A673 (cell line): ENCODE data around the gene YIPF2. TPM values are rescaled to one million over a fixed set of nuclear protein-coding genes. Genes with fewer than 3 reads are reported as not detected.

ENCODE experiments used
- BruUV-seq: library from RNA; stranded (reverse); fragments of 400-500 nt; replicated peaks from 2 replicates; lab custom pipeline; 2021; lab: Mats Ljungman, UMichigan
- CTCF ChIA-PET: fragments of 300-600 bp; sonication (Branson Sonifier 250); formaldehyde crosslinking; loops from one replicate; lab custom pipeline; 2022; ENCODE audit warnings: antibody characterized with exemption; lab: Charles Lee
- POLR2A ChIA-PET: fragments of 300-600 bp; sonication (Branson Sonifier 250); formaldehyde crosslinking; loops from one replicate; lab custom pipeline; 2022; ENCODE audit warnings: antibody characterized with exemption; ENCODE audit not compliant: low non-redundant PET; lab: Charles Lee
- DNase-seq: peaks from one replicate; pipeline ENCODE4 v3.0.0-alpha.2; 2015; ENCODE audit warnings: low spot score
- H3K27ac ChIP-seq: fragments of 200-600 bp; sonication (generic); 2 replicates; pipeline ENCODE4 v1.5.1; 2016; ENCODE audit warnings: mixed run types, low read depth, mild to moderate bottlenecking, mixed read lengths, antibody characterized with exemption, low read length; ENCODE audit not compliant: poor library complexity, severe bottlenecking
- H3K27me3 ChIP-seq: fragments of 200-600 bp; sonication (generic); replicated peaks from 2 replicates; pipeline ENCODE4 v1.6.1; 2017; ENCODE audit warnings: mixed run types, low read depth, mild to moderate bottlenecking, mixed read lengths, antibody characterized with exemption, low read length; ENCODE audit not compliant: insufficient read depth, poor library complexity
- H3K36me3 ChIP-seq: fragments of 200-600 bp; sonication (generic); 2 replicates; pipeline ENCODE4 v1.6.1; 2016; ENCODE audit warnings: mixed run types, mild to moderate bottlenecking, mixed read lengths, antibody characterized with exemption, low read length; ENCODE audit not compliant: insufficient read depth, poor library complexity, severe bottlenecking
- H3K4me1 ChIP-seq: fragments of 200-600 bp; sonication (generic); 2 replicates; pipeline ENCODE4 v1.6.1; 2017; ENCODE audit warnings: mixed run types, mild to moderate bottlenecking, mixed read lengths, antibody characterized with exemption, low read length; ENCODE audit not compliant: insufficient read depth, poor library complexity, severe bottlenecking
- H3K4me3 ChIP-seq: fragments of 200-600 bp; sonication (generic); 2 replicates; pipeline ENCODE4 v1.5.1; 2016; ENCODE audit warnings: low read depth, mixed run types, mild to moderate bottlenecking, mixed read lengths, low read length; ENCODE audit not compliant: poor library complexity, severe bottlenecking
- H3K9me3 ChIP-seq: fragments of 200-600 bp; sonication (generic); 2 replicates; pipeline ENCODE4 v1.6.1; 2016; ENCODE audit warnings: mixed run types, low read depth, mild to moderate bottlenecking, mixed read lengths, antibody characterized with exemption, low read length; ENCODE audit not compliant: poor library complexity, severe bottlenecking
- EZH2 ChIP-seq: fragments of 200-600 bp; sonication (generic); IDR thresholded peaks from 2 replicates; pipeline ENCODE4 v1.6.1; 2017; ENCODE audit warnings: borderline replicate concordance, low read depth, mild to moderate bottlenecking, mixed read lengths, antibody characterized with exemption, low read length; ENCODE audit not compliant: poor library complexity, severe bottlenecking
- intact Hi-C: fragments of 100-400 bp; cut with micrococcal nuclease; formaldehyde crosslinking; loops from one replicate; pipeline ENCODE4 v1.10.0; 2022; ENCODE audit not compliant: unreplicated experiment
- total RNA-seq: library from RNA; stranded (reverse); gene quantifications from 2 replicates; pipeline ENCODE4 v1.2.3, GENCODE V29; 2021
- TF ChIP-seq, protein P1 (sequence below): fragments of 300-800, 200-600 bp; sonication (generic); conservative IDR thresholded peaks from 2 replicates; pipeline ENCODE4 v1.5.1; 2017; ENCODE audit warnings: low read depth, mild to moderate bottlenecking, antibody characterized with exemption, low read length, moderate library complexity, mixed read lengths

YIPF2 gene
- total RNA-seq, 1 experiment from 2014 or later, result 24.5 TPM

DNA sequence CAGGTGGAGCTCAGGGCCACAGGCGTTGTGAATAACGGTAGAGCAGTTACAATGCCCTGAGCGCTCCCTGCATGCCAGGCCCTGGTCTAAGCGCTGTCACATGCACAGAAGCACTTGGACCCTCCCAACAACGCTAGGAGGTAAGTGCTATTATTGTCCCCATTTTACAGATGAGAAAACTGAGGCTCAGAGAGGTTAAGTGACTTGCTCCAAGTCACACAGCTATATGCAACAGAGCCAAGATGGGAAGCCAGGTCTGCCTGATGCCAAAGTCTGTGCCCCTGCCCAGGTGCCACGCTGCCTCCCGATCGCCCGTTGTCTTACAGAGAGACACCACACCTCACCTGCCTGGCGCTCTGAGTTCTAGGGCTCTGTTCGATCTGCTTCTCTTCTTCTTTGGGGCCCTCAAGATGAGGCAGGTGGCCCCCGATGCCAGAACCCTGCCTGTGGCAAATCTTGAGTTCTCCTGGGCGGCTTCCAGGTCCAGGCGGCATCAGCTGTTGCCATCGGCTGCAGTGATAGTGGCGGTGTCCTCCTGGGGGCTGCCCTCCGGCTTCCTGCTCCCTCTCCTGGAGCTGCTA lies 20.0 kb downstream of the YIPF2 start:
- peaks cover 31% of the 10 kb centered on the region for H3K36me3 ChIP-seq
- H3K27me3 ChIP-seq, result no peaks in the 10 kb centered on the region
- POLR2A ChIA-PET, result no interaction called here
- intact Hi-C loops, result no loop called here
- no peak overlapping the region for H3K4me3 ChIP-seq
- H3K9me3 ChIP-seq, result no peaks in the 10 kb centered on the region
- DNase-seq, result no peak
- TF ChIP-seq EZH2, result no peak
- TF ChIP-seq, protein P1, sequence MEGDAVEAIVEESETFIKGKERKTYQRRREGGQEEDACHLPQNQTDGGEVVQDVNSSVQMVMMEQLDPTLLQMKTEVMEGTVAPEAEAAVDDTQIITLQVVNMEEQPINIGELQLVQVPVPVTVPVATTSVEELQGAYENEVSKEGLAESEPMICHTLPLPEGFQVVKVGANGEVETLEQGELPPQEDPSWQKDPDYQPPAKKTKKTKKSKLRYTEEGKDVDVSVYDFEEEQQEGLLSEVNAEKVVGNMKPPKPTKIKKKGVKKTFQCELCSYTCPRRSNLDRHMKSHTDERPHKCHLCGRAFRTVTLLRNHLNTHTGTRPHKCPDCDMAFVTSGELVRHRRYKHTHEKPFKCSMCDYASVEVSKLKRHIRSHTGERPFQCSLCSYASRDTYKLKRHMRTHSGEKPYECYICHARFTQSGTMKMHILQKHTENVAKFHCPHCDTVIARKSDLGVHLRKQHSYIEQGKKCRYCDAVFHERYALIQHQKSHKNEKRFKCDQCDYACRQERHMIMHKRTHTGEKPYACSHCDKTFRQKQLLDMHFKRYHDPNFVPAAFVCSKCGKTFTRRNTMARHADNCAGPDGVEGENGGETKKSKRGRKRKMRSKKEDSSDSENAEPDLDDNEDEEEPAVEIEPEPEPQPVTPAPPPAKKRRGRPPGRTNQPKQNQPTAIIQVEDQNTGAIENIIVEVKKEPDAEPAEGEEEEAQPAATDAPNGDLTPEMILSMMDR, result no peak
- BruUV-seq, result no TSS peak
- H3K27ac ChIP-seq, result no peak overlapping the region
- CTCF ChIA-PET, result no interaction called here
- H3K4me1 ChIP-seq, result no peaks in the 10 kb centered on the region

- POLR2A ChIA-PET, result no interaction called here
- DNase-seq, result no peak
- BruUV-seq, result no TSS peak
- Histone ChIP-seq H3K9me3 (no peaks in the 10 kb centered on the region), H3K4me3 (no peak overlapping the region), H3K4me1 (no peaks in the 10 kb centered on the region), H3K27ac (no peak overlapping the region), H3K36me3 (peaks cover 31% of the 10 kb centered on the region), H3K27me3 (no peaks in the 10 kb centered on the region)
- CTCF ChIA-PET, result no interaction called here
- TF ChIP-seq, protein P1, result no peak
- TF ChIP-seq EZH2, result no peak
- intact Hi-C loops, result no loop called here
Measured at GRCh38 chr19:10907925-10908324, 20.5 kb downstream of the YIPF2 start.

DNA sequence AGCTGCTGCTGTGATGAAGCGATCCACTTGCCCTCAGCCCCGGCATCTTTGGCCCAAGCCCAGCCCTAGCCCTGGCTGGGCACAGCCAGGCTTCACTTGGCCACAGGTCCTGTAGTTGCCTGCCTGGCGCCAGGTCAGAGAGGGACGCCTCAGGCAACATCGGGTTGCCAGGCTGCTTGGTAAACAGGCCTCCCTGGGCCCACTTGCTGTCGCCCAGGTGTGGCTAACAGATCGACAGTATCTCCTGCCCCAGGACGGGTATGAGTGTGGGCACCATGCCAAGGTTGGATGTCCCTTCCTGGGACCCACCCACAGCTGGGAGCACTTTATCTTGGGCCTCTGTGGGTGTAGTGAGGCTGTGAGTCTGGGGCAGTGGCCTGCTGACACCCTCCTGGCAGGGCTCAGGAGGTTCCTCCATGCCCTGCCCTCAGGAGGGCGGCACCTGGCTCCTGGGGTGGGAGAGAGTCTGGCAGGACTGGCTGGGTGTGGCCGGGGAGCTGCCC lies 29.2 kb downstream of the YIPF2 start:
- H3K4me3 ChIP-seq, result no peak overlapping the region
- POLR2A ChIA-PET, result no interaction called here
- intact Hi-C loops, result no loop called here
- no peaks in the 10 kb centered on the region for H3K27me3 ChIP-seq
- no peaks in the 10 kb centered on the region for H3K9me3 ChIP-seq
- H3K4me1 ChIP-seq, result peaks cover 2% of the 10 kb centered on the region
- TF ChIP-seq EZH2, result no peak
- TF ChIP-seq, protein P1, result no peak
- no TSS peak for BruUV-seq
- H3K27ac ChIP-seq, result no peak overlapping the region
- CTCF ChIA-PET, result no interaction called here
- H3K36me3 ChIP-seq, result no peaks in the 10 kb centered on the region
- DNase-seq, result no peak
